ENCODE measurements around the gene AVPI1.
"Not testable (repeated sequence)": the region's sequence is repeated elsewhere in the genome, so short reads cannot be mapped to it uniquely, and the experiment has no call there.

The AVPI1 gene

GRCh38 chr10:97682042-97682441 lies 5.0 kb downstream of the AVPI1 start:
- no peak for DNase-seq

GRCh38 chr10:97679594-97679993 lies 7.4 kb downstream of the AVPI1 start:
- DNase-seq, result no peak

GRCh38 chr10:97676770-97677581 lies 10.1 kb downstream of the AVPI1 start:
- DNase-seq, result no peak

GRCh38 chr10:97675222-97675621 lies 11.8 kb downstream of the AVPI1 start:
- DNase-seq, result no peak

GRCh38 chr10:97673736-97674525 lies 13.1 kb downstream of the AVPI1 start:
- no peak for DNase-seq

GRCh38 chr10:97669571-97669970 lies 17.5 kb downstream of the AVPI1 start:
- no peak for DNase-seq

GRCh38 chr10:97667463-97667862 lies 19.6 kb downstream of the AVPI1 start:
- no peak for DNase-seq

- DNase-seq, result no peak
Observed at GRCh38 chr10:97666992-97667391, 20.0 kb downstream of the AVPI1 start.

- DNase-seq, result no peak
Observed at GRCh38 chr10:97664282-97664850, 22.7 kb downstream of the AVPI1 start.

- DNase-seq, result no peak
Observed at GRCh38 chr10:97659589-97659988, 27.5 kb downstream of the AVPI1 start.

- DNase-seq, result no peak
Observed at GRCh38 chr10:97656777-97657176, 30.3 kb downstream of the AVPI1 start.

- no peak for DNase-seq
Observed at GRCh38 chr10:97651773-97652172, 35.3 kb downstream of the AVPI1 start.

GRCh38 chr10:97650726-97651125 lies 36.3 kb downstream of the AVPI1 start:
- DNase-seq, result no peak

- DNase-seq, result not testable (repeated sequence)
Observed at GRCh38 chr10:97649405-97649750, 37.7 kb downstream of the AVPI1 start.

GRCh38 chr10:97648562-97649404 lies 38.3 kb downstream of the AVPI1 start:
- DNase-seq, result no peak

GRCh38 chr10:97647556-97647955 lies 39.5 kb downstream of the AVPI1 start:
- no peak for DNase-seq

- no peak for DNase-seq
Observed at GRCh38 chr10:97644936-97645335, 42.1 kb downstream of the AVPI1 start.

GRCh38 chr10:97643441-97643985 lies 43.5 kb downstream of the AVPI1 start:
- DNase-seq, result no peak

GRCh38 chr10:97642471-97643159 lies 44.4 kb downstream of the AVPI1 start:
- not testable (repeated sequence) for DNase-seq

- DNase-seq, result no peak
Observed at GRCh38 chr10:97640868-97641811, 45.9 kb downstream of the AVPI1 start.
